Superior temporal gyrus (tissue), 1 donor: ENCODE data around the gene LY86.
"Not testable (repeated sequence)": the region's sequence is repeated elsewhere in the genome, so short reads cannot be mapped to it uniquely, and the experiment has no call there.

ENCODE experiments used
- DNase-seq: peaks from one replicate; pipeline ENCODE4 v3.0.0-alpha.2; 2016; ENCODE audit errors: extremely low spot score

LY86 gene

DNA sequence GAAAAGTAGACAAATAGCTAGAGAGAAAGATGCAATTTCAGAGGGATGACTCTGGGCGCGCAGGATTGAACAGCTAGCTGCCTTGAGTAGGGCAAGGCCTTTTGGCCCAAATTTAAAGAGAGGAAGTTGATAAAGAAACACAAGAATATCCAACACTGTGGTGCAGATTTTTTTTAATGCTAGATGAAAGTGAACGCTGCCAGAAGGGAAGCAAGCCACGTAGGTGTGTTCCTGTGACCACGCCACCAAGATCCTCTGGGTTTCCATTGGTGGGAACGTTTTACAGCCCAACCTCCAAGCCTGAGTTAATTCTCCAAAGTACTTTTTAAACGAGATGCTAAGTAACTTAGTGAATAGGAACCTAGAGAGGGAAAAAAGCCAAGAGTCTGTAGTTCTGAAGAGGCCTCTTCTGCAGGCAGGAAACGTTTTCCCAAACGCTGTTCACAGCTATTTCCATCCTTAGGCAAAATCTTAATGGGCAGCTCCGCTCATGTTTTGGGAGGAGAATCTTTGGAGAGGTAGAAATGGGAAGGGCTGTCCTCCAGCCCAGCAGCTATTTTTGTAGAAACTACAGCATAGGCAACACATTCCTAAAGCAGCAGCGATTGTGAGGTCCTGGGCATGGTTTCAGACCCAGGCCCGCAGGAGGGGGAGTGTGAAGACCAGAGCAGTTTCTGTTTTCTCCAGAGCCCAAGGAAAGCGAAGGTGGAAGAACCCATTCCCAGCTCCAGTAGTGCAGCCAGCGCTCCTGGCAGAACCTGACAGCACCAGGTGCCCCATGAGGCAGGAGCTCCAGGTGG lies 8.2 kb downstream of the LY86 start:
- DNase-seq: no peak

DNA sequence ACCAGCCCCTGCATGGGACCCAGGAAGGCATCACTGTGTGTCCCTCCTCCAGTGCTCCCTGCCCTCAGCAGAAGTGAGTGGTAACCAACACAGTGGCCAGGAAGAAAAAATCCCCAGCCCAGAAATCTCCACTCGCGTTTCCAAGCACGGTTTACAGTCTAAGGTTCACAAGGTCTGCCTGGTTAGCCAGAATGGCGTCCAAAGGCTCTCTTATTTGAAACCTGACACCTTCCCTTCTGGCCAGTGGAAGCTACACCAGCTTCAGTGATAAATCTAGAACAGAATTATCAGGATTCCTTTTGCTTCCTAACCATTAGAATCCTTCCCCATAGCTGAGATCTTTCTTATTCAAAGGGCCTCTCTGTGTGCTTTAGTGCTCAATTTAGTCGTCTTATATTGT lies 9.2 kb downstream of the LY86 start:
- no peak for DNase-seq

DNA sequence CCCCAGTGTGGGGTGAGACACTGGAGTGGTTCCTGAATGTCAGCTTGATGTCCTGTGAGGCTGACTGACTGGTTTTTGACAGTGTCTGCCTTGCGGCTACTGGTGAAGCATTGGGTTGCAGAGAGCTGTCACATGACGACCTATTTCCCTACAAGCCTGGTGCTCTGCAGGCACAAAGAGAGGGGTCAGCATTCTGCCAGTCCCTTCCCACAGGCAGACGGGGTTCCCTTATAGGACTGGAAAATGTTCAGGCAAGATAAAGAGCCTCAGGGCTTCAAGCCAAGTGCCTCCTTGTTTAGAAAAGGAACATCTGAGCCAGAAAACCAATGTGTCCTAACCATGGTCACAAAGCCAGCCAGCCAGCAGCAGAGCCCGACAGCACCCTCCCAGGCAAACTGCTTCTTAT lies 11.0 kb downstream of the LY86 start:
- DNase-seq: no peak

DNA sequence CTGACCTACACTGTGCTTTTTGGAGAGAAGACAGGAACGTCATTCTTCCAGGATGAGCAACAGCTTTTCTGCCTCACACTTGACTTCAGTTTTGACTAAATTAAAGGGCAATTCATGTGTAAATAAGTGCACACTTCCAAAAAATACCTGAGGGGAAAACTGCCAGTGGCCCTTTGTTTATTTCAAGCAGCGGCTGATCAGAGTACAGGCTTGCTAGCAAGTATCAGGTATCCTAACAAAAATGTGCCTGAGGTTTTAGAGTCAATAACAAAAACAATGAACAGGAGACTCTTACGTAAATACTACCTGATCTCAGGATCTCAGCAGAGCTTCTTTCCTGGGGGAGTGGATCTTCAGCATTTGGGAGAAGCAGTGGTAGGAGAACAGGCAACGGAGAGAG lies 12.4 kb downstream of the LY86 start:
- DNase-seq: no peak

DNA sequence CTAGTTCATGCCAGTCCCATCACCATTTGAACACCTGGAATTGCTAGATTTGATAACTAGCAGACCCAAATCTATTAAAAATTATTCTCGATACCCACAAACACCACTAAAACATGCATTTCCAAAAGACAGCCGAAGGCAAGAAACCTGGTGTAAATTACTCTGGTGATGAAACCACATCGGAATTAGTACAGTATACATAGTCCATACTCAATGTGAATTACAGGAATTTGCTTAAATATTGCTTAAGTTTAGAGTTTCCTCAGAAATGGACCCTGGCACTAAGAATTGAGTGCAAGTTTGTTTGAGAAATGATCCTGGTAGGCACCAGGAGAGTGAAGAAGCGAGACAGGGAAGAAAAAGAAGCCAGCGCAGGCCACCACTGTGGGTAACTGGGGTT lies 13.7 kb downstream of the LY86 start:
- no peak for DNase-seq

DNA sequence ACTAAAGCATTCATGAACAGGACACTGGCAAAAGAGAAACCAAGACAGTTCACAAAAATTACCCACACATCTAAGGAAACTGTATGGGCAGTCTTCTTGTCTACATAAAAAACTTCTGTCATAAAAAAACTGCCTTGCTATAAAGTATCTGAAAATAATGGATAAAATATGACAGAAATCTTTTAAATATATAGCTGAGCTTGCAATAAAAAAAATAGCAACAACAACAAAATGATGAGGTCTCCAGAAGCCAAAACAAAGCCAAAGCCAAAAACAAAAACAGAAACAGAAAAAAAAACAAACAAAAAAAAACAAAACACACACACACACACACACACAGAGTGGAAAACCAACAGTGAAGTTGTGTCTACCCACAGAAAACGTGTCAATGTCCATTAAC lies 14.8 kb downstream of the LY86 start:
- DNase-seq: no peak

DNA sequence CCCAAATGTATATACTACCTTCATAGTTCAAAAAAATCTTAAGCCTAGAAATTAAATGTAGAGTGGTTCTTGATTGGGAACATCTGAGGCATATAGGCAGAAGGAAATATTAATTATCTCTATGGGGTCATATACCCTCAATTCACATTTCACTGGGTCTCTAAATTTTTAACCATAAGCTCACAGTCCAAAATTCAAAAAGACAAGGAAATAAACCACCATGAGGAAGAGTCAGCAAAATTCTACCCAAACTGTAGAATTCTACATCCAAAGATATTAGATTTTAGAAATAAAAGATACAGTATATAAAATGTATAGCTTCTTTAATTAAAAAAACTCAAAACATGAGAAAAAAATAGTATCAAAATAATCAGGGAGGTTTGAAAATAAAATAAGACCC lies 15.5 kb downstream of the LY86 start:
- no peak for DNase-seq

DNA sequence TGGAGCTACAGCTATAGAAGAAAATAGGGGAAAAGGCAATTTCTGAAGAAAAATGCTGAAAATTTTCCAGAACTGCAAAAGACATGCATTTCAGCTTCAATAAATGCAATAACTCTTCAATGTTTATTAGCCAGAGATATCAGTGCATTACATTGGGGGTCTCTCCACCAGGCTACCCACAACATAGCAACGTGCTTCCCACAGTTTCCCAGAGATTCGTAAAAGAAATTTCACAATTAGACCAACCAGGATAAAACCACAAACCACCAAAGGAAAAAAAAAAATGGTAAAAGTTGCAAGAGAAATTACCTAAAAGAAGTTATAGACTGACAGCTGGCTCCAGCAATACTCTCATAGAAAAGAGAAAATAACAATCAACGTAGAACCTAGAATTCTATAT lies 16.0 kb downstream of the LY86 start:
- DNase-seq: no peak

DNA sequence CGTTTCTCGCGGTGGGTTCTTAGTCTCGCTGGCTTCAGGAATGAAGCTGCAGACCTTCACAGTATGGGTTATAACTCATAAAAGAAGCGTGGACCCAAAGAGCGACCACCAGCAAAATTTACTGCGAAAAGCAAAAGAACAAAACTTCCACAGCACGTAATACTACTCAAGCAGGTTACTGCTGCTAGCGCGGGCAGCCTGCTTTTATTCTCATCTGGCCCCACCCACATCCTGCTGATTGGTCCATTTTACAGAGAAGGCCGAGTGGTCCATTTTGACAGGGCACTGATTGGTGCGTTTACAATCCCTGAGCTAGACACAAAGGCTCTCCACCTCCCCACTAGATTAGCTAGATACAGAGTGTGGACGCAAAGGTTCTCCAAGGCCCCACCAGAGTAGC lies 17.4 kb downstream of the LY86 start:
- no peak for DNase-seq

DNA sequence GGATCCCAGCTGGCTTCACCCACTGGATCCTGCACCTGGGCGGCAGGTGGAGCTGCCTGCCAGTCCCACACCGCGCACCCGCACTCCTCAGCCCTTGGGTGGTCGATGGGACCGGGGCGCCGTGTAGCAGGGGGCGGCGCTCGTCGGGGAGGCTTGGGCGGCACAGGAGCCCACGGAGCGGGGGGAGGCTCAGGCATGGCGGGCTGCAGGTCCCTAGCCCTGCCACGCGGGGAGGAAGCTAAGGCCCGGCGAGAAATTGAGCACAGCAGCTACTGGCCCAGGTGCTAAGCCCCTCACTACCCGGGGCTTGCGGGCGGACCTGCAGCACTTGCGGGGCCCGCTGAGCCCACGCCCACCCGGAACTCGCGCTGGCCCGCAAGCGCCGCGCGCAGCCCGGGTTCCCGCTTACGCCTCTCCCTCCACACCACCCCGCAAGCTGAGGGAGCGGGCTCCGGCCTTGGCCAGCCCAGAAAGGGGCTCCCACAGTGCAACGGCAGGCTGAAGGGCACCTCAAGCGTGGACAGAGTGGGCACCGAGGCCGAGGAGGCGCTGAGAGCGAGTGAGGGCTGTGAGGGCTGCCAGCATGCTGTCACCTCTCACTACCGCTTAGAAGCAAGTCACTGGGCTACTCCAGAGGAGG lies 18.0 kb downstream of the LY86 start:
- DNase-seq: not testable (repeated sequence)

DNA sequence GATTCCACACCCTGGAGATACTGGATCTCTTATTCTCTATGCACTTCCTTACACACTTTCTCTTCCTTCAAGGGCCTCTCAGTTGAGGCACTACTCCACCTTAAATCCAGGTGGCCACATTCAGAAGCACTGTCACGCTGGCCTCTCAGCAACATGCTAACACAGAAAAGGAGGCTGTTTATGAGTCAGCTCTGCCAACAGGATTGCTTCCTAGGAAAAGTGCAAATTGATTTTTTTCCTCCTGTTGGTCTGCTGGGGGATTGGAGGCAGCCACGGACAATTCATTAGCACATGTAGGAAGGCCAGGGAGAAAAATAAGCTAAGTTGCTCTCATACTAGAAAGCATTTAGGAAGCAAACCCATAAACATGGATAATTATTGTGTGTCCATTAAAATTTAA lies 20.9 kb downstream of the LY86 start:
- no peak for DNase-seq

DNA sequence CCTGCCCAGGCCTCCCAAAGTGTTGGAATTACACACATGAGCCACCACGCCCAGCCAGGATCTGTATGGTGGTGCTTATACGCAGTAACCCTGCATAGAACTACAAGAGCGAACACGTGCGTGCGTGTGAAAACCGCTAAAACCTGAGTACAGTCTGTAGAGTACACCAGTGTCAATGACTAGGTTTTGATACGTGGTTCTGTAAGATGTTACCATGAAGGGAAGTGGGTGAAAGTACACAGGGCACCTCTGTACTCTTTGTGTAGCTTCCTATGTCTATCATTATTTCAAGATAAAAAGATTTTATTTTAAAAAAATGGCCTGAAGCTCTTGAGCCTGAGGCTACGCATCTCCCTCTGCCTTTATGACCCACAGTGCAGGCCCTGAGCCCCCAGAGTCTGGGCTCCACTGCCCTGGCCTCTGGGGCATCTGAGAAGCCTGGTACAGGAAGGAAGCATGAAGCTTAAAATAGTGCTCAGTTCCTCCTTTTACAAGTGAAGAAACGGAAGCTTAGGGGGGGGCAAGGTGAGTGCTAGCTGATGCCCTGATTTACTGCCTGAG lies 21.6 kb downstream of the LY86 start:
- DNase-seq: no peak

DNA sequence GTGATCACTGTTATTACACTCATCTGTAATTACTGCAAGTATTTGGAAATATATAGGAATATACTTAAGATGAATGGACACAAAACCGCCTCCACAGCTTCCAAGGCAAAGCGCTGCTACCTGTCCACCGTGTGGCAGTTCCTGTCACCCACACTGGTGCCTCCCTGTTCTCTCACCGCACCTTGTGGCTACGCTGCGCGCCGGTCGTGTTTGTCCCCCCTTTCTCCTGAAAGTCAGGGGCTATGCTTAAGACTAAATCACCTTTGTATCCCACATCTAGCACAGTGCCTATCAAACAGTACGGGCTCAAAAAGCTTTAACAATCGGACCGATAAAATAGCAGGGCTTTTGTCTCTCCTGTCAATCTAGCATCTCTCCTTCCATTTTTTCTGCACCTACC lies 23.0 kb downstream of the LY86 start:
- DNase-seq: no peak

DNA sequence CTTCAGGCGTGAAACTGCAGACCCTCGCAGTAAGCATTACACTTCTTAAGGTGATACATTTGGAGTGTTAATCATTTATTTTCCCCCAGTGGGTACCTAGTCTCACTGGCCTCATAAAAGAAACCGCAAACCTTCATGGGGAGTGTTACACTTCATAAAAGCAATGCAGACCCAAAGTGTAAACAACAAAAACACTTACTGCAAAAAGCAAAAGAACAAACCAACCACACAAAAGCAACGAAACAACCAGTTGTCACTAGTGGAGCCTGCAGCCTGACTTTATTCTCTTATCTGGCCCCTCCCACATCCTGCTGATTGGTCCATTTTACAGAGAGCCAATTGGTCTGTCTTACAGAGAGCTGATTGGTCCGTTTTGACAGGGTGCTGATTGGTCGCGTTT lies 23.8 kb downstream of the LY86 start:
- DNase-seq: no peak

DNA sequence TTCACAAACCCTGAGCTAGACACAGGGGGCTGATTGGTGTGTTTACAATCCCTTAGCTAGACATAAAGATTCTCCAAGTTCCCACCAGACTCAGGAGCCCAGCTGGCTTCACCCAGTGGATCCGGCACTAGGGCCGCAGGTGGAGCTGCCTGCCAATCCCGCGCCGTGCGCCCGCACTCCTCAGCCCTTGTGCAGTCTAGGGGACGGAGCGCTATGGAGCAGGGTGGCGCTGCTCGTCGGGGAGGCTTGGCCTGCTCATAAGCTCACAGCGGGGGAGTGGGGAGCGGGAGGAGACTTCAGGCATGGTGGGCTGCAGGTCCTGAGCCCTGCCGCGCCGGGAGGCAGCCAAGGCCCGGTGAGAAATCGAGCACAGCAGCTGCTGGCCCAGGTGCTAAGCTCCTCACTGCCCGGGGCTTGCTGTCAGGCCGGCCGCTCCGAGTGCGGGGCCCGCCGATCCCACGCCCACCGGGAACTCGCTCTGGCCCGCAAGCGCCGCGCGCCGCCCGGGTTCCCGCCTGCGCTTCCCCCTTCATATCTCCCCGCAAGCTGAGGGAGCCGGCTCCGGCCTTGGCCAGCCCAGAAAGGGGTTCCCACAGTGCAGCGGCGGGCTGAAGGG lies 24.7 kb downstream of the LY86 start:
- not testable (repeated sequence) for DNase-seq

DNA sequence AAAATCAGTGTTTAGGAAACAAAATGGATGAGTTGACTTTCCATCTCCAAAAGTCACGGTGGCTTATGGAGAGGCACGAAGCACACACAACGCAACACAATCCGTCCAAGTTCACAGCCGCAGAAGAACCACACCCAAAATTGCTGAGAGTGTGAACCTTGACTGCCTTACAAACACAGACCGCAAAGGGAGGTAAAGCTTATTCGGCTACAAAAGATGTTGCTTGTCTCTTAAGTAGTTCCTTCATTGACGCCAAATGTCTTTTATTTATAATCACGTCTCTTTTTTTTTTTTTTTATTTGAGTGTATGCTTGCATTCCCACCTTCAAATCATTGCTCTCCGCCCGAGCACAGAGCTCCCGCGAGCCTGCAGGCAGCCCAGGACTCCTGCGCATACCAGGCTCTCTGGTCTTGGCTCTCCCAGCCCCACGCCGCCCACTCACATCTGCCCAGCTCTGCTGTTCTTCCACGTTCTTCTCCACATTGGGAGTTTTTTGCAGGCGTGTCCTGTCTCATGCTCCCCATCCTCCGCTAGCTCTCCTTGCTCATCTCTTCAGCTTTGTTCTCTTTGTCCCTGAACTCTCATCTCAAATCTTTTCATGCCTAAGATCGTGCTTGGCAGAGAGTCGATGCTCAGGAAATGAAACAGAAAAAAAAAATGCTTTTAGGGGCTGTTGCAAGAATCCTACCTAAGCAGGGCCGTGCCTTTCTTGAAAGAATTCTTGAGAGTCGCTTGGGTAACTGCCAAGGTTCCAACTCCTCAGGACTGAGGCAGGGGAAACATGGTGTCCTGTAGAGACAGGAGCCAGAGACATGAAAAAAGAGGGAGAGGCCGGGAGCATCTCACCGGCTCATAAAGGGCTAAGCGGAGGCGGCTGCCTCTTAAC lies 25.8 kb downstream of the LY86 start:
- peak; percentile 67 for DNase-seq

DNA sequence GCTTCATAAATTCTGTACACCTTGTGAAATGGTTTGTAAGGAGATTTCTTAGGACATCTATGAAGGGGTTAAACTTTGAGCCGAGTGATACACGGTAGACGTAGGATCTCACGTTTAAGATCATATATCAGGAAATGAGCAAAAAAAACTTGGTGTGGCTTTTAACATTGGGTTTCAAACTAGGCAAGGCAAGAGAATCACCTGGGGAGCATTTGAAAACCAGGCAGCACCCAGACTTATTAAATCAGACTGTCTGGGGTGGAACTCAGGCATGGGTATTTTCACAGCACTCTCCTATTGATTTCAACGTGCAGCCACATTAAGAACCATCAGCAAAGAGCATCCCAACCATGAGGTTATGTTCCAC lies 26.4 kb downstream of the LY86 start:
- no peak for DNase-seq

DNA sequence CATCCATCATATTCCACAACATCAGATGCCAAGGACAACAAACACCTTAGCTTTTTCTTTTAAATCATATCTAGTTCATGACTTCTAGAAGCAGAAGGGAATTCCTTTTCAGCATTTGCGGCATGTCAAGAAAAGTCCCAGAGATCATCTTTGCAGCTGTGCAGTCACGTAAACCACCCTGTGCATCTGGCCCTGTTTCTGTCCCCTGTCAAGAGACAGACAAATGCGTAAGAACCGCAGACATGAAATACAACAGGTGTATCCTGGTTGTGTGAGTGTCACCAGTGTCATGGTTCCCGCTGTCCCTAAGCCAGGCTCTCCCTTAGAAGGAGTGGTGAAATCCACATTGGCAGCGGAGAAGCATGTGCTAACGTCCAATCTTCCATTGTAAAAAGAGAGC lies 28.1 kb downstream of the LY86 start:
- DNase-seq: no peak

DNA sequence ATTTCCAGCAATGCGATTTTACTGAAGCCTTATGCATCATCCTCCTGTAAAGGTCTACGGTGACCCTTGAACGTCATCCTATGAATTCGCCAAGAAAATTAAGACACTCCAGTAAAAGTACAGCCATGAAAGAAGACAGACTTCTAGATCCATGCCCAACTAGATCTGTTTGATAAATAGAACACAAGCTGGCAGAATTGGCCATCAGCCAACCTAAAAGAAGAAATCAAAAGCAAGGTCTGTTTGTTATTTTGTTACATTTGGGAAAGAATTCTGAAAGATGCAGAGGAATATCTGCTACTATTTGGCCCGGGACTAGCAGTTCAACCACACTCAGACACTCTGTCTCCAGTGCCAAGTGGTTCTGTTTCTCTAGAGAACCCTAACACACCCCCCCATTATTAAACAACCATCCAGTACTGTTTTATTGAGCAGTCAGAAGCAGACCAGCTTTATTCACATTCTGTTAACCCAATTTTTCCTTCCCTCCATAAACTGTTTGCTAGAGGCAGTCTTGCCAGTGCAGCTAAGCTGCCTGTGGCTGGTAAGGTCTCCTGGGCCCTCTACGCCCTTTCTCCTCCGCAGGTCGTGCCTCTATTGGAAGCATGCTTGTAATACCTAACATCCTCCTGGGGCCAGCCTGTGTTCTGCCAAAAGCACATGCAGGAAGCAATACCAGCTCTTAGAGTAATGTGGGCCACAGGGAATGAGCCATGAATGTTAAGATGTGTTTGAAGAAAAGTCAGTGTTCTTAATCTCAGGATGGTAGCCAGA lies 30.7 kb downstream of the LY86 start:
- DNase-seq: no peak

DNA sequence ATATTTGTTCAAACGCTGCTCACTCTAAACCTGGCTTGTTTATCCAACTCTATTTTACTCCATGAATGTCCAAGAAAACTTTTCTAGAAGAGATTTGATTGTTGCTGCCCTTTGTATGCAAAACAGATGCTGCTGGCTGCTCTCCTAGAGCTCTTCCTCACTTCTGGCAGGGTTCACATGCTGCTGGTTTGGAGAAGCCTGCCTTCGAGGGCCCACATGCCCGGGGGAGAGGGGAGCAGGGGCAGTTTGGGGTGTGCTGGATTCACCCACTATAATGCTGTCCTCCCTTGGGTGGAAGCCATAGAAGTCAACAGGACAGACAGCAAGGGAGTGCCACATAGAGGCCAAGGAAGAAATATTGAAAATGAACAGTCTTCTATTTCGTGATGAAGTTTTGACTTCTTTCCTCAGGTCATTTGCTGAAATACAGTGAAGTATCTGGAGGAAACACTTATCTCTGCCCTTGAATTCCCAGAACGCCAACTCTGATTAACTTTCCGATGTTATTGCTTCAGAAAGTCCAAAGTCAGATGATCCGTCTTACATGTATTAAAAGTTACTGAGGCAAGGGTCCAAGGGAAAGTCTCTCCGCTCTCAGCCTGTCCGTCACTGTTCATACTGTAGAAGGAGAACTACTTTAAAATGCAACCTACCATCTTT lies 32.4 kb downstream of the LY86 start:
- DNase-seq: no peak

DNA sequence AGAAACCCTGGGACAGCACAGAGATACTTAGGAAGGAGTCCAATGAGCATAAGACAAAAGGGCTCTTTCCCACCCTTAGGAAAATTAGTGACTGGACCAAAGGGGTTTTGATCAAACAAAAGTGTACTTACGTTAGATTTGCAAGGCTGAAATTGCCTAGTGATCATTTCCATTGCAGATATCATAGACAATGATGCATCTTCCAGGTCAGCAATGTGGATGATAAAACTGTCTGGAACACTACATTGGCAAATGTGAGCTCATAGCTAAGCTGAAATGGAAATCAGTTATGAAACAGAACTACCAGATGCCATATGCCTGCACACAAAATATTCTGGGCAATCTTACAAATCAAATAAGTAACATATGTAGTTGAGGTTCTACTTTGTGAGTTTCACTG lies 34.0 kb downstream of the LY86 start:
- peak; percentile 63 for DNase-seq
